ENCODE results near the gene RRP36. TPM values are rescaled to one million over a fixed set of nuclear protein-coding genes. Genes with fewer than 3 reads are reported as not detected.
"Not testable (repeated sequence)": the region's sequence is repeated elsewhere in the genome, so short reads cannot be mapped to it uniquely, and the experiment has no call there.

The RRP36 gene
- total and polyA plus RNA-seq, 2 experiments from 2014 or later = 72.5 to 83.2 TPM

DNA sequence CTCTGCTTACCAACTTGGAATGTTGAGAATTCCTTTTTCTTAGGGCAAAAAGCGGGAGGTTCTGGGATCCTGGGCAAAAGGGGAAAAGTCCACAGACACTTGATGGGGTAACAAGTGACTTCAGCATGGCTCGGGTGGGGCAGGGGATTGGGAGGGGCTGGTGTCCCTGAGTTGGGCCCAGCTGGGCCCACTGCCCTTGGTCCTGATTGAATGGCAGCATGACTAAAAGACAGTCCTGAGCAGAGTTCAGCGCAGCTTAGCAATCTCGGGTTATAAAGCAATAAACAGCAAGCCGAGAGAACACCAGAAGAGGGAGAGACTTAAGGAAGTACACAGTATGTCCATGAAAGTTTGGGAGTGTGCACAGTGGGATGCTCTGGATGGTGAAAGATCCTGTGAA is 31.5 kb upstream of the RRP36 start:
- Histone ChIP-seq H3K27ac (peak overlapping the region; percentile 55), H3K4me3 (no peak overlapping the region), H3K9me3 (ENCODE audit: low read depth) (no peaks in the 10 kb centered on the region), H3K4me2 (no peak overlapping the region), H3K4me1 (ENCODE audit: insufficient read depth) (peaks cover 10% of the 10 kb centered on the region), H4K20me1 (ENCODE audit: insufficient read depth, poor library complexity, severe bottlenecking) (peaks cover 3% of the 10 kb centered on the region), H3K27me3 (no peaks in the 10 kb centered on the region), H3K9me2 (replicated peaks; ENCODE audit: insufficient read depth) (no peaks in the 10 kb centered on the region), H3K79me2 (peaks cover 62% of the 10 kb centered on the region), H3K36me3 (replicated peaks; ENCODE audit: insufficient read depth, low read depth) (no peaks in the 10 kb centered on the region), H2AFZ (no peak overlapping the region)
- peak; percentile 63 for DNase-seq (ENCODE audit: low spot score)
- WGBS (ENCODE audit: low lambda C conversion rate, missing lambda C conversion rate) = 85% methylated on average over 5 of the region's 5 CpGs
- TF ChIP-seq EZH2 (IDR thresholded peaks at IDR 0.05; ENCODE audit: borderline replicate concordance) (no peak), CTCF (IDR thresholded peaks at IDR 0.05; ENCODE audit: poor library complexity) (no peak), EZH2phosphoT487 (IDR thresholded peaks at IDR 0.05; ENCODE audit: low read depth, severe bottlenecking, unreplicated experiment) (no peak)

GRCh38 chr6:42993445-42993844 is 28.0 kb upstream of the RRP36 start:
- no peak for DNase-seq (ENCODE audit: low spot score)
- Histone ChIP-seq H4K20me1 (ENCODE audit: insufficient read depth, poor library complexity, severe bottlenecking) (no peaks in the 10 kb centered on the region), H3K9me3 (ENCODE audit: low read depth) (no peaks in the 10 kb centered on the region), H3K9me2 (replicated peaks; ENCODE audit: insufficient read depth) (no peaks in the 10 kb centered on the region), H3K27ac (no peak overlapping the region), H3K27me3 (no peaks in the 10 kb centered on the region), H3K4me2 (no peak overlapping the region), H2AFZ (no peak overlapping the region), H3K4me1 (ENCODE audit: insufficient read depth) (no peaks in the 10 kb centered on the region), H3K79me2 (peaks cover 51% of the 10 kb centered on the region), H3K4me3 (no peak overlapping the region), H3K36me3 (replicated peaks; ENCODE audit: insufficient read depth, low read depth) (no peaks in the 10 kb centered on the region)
- WGBS (ENCODE audit: low lambda C conversion rate, missing lambda C conversion rate) = 97% methylated on average over 2 of the region's 2 CpGs
- no peak for TF ChIP-seq EZH2 (IDR thresholded peaks at IDR 0.05; ENCODE audit: borderline replicate concordance)
- TF ChIP-seq EZH2phosphoT487 (IDR thresholded peaks at IDR 0.05; ENCODE audit: low read depth, severe bottlenecking, unreplicated experiment) = no peak
- no peak for TF ChIP-seq CTCF (IDR thresholded peaks at IDR 0.05; ENCODE audit: poor library complexity)

DNA sequence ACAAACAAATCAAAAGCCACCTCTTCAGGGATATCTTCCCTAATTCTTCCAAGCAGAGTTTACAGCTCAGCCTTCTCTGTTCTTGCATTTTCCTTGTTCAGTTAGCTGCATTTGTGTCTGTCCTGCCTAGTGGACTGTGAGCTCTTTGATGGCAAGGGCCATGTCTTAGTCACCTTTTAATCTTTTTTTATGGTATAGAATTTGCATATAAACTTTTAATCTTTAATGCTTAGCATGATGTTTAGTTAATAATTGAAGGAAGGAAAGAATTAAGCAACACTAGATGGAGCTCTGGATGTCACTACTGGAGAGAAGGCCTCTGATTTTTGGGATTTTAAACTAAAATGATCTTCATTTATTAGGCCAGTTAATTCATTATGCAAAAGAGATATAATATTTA is 24.9 kb upstream of the RRP36 start:
- no peaks in the 10 kb centered on the region for H3K36me3 ChIP-seq (replicated peaks; ENCODE audit: insufficient read depth, low read depth)
- H3K9me2 ChIP-seq (replicated peaks; ENCODE audit: insufficient read depth) = no peaks in the 10 kb centered on the region
- H3K4me2 ChIP-seq = no peak overlapping the region
- DNase-seq (ENCODE audit: low spot score) = no peak
- H4K20me1 ChIP-seq (ENCODE audit: insufficient read depth, poor library complexity, severe bottlenecking) = no peaks in the 10 kb centered on the region
- no peak for TF ChIP-seq CTCF (IDR thresholded peaks at IDR 0.05; ENCODE audit: poor library complexity)
- TF ChIP-seq EZH2phosphoT487 (IDR thresholded peaks at IDR 0.05; ENCODE audit: low read depth, severe bottlenecking, unreplicated experiment) = no peak
- TF ChIP-seq EZH2 (IDR thresholded peaks at IDR 0.05; ENCODE audit: borderline replicate concordance) = no peak
- no peak overlapping the region for H3K4me3 ChIP-seq
- no peaks in the 10 kb centered on the region for H3K4me1 ChIP-seq (ENCODE audit: insufficient read depth)
- no peaks in the 10 kb centered on the region for H3K9me3 ChIP-seq (ENCODE audit: low read depth)
- no peak overlapping the region for H2AFZ ChIP-seq
- H3K27ac ChIP-seq = no peak overlapping the region
- peaks cover 38% of the 10 kb centered on the region for H3K79me2 ChIP-seq
- no peaks in the 10 kb centered on the region for H3K27me3 ChIP-seq

DNA sequence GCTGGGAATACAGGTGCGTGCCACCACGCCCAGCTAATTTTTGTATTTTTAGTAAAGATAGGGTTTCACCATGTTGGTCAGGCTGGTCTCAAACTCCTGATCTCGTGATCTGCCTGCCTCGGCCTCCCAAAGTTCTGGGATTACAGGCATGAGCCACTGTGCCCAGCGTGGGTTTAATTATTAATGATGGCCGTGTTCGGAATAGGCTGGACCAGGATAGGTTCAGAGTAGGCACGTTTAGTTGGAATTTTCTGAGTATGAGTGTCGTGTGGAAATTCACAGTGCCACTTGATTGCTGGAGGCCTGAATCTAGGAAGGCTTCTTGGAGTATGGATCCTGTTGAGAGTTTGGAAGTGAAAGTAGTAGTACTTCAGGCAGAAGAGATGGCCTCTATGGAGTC is 23.2 kb upstream of the RRP36 start:
- not testable (repeated sequence) for H3K9me2 ChIP-seq (replicated peaks; ENCODE audit: insufficient read depth); H3K9me3 ChIP-seq (ENCODE audit: low read depth); H2AFZ ChIP-seq; H3K4me1 ChIP-seq (ENCODE audit: insufficient read depth); H3K27me3 ChIP-seq; H4K20me1 ChIP-seq (ENCODE audit: insufficient read depth, poor library complexity, severe bottlenecking); H3K27ac ChIP-seq; H3K4me2 ChIP-seq; H3K36me3 ChIP-seq (replicated peaks; ENCODE audit: insufficient read depth, low read depth); H3K4me3 ChIP-seq; DNase-seq (ENCODE audit: low spot score)
- 97% methylated on average over 9 of the region's 9 CpGs for WGBS (ENCODE audit: low lambda C conversion rate, missing lambda C conversion rate)
- peaks cover 27% of the 10 kb centered on the region for H3K79me2 ChIP-seq

All from hepatocyte (in vitro differentiated cells).